GM12875 (cell line): Measurements from ENCODE around the gene MET.

Source experiments
- H3K4me3 ChIP-seq: one replicate; pipeline ENCODE4 v1.5.1; 2011; ENCODE audit warnings: low read depth, low read length, control low read depth
- CTCF ChIP-seq: IDR thresholded peaks from 2 replicates; pipeline ENCODE4 v1.5.1; 2011; ENCODE audit warnings: low read depth, mild to moderate bottlenecking, control low read depth, inconsistent platforms, low read length, moderate library complexity, borderline replicate concordance; ENCODE audit not compliant: insufficient read depth

Gene MET

DNA sequence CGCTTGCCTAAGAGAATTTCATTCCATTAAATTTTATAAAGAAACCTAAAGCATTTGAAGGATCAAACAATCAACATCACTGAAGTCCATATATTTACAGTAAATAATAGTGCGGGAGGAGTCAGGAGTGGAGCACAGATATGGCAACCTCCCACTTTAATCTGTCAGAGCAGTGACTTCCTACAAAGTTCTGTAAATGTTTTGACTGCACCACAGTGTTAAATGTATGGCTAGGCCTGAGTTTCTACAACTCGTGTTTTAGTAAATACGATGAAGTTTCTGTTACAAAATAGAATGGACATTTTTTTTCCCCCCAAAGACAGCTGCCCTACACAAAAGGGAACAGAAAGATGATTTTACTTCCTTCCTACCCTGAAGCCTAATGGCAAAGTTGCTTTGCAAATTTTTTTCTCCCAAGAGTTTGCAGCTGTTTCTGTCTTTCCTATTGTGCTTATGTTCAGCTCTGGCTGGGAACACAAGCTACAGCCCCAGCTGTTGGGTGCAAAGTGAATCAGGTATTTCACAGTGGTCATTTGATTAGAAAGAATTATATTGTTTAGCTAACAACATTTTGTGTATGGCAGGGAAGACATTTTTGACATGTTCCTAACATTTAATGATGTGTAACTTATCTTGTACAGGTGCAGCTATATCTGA, 62.1 kb downstream of the MET start:
- no peak overlapping the region for H3K4me3 ChIP-seq
- TF ChIP-seq CTCF, result no peak

GRCh38 chr7:116734710-116735109, 62.7 kb downstream of the MET start:
- TF ChIP-seq CTCF, result no peak
- H3K4me3 ChIP-seq, result no peak overlapping the region

DNA sequence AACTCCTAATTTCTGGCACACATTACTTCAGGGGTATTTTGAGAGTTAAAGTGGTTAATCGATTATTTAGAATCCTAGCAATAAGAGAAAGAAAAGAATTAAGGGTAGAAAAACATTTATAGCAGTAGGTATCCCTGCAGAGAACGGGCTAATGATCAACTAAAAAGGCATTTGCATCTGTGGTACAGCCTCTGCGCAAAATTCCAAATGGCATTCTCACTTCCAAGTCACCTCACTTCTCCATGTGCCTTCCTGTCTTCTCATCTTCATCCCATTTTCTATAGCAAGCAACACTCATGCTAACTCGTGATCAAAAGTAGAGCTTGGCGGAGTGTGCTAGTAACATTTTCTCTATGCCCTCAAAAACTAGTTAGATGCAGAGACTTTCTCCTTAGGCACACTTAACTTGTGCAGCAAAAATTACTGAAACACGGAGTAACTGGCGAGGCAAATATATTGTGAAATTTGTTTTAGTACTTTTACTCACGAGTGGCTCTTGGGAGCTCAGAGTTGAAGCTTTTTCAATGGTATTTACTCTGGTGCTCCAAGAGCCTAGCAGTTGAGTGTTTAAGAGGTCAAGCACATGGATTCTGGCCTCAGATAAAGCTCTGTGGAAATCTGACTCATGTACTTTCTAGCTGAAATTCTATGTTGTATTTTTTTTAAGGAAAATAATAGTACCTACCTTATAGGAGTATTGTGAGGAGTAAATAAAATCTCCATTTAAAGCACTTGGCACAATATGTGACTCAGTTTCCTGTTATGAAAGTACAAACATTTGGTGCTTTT, 65.1 kb downstream of the MET start:
- TF ChIP-seq CTCF, result no peak
- H3K4me3 ChIP-seq, result no peak overlapping the region

DNA sequence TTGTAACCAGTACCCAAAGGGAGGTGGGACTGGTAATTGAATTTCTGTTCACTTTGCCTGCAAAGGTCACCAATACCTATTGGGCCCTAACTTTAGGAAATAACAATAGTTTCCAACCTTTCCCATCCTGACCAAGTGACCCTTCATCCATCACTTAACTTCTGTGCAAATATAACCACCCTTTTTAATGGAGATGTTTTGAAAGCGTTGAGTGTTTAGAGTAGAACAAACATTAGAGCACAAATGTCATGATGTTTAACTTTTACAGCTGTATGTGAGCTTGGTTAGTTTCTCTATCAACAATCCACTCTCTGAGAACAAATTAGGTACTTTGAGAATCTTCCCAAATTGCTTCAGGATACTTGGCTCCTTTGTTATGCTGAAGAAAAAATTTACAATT, 66.4 kb downstream of the MET start:
- TF ChIP-seq CTCF, result no peak
- no peak overlapping the region for H3K4me3 ChIP-seq

DNA sequence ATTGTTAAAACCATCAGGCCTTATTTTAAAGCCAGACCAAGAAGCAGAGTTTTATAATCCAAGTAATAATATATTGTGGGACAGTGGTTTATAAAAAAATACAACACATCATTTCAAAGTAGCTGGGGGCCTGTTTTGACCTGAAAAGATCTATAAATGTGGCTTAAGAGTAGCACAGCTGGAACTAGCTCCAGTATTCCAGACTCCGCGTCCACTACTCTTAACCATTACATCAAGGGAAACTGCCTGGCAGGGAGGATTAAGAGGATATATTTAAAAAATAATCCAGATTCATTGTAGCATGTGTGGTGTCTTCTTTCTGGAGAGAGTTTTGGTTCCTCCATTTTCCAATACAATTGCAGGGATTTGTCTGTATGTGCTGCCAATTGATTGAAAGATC, 67.3 kb downstream of the MET start:
- no peak for TF ChIP-seq CTCF
- no peak overlapping the region for H3K4me3 ChIP-seq

DNA sequence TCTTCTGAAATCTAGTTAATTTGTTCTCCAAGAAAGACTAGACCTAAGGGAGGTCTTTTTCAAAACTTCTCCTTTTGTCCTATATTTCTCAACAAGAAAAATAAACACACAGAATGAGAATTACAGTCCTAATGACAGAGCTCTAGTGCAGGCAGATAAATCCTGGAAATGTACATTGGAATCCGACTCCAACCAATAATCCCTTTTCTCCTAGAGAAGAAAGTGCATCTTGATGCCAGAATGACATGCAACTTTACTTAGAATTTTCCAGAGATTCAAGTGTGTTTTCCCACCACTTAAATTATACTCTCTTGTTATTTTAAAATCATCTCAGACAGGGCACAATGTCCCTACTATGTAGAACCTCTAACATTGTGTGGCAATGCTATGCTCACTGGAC, 68.2 kb downstream of the MET start:
- no peak for TF ChIP-seq CTCF
- H3K4me3 ChIP-seq, result no peak overlapping the region
